SK-N-SH treated with all-trans-retinoic acid at 6 μM for 48 hours (cell line): ENCODE measurements around the gene FAM180A.

Experiments used
- ATAC-seq: fragments of 200-7000 bp; cut with Tn5 transposase; 3 replicates; pipeline ENCODE4 v1.9.1; 2020; ENCODE audit warnings: mild to moderate bottlenecking, moderate library complexity
- ARNTL ChIP-seq: fragments of 450-650 bp; formaldehyde crosslinking; IDR thresholded peaks from 2 replicates; pipeline ENCODE4 v1.5.0; 2020; ENCODE audit warnings: low read depth, mild to moderate bottlenecking, moderate library complexity, borderline replicate concordance
- BACH2 ChIP-seq: fragments of 250-450 bp; sonication (Bioruptor Pico); IDR thresholded peaks from 2 replicates; pipeline ENCODE4 v1.9.0; 2021; ENCODE audit warnings: mild to moderate bottlenecking, borderline replicate concordance
- CSDC2 ChIP-seq: fragments of 250-450 bp; sonication (Bioruptor Pico); IDR thresholded peaks from 2 replicates; pipeline ENCODE4 v1.5.0; 2020; ENCODE audit warnings: mild to moderate bottlenecking, moderate library complexity
- GLIS3 ChIP-seq: fragments of 250-450 bp; sonication (Bioruptor Pico); IDR thresholded peaks from 2 replicates; pipeline ENCODE4 v1.5.0; 2020; ENCODE audit warnings: mild to moderate bottlenecking, moderate library complexity
- ISL1 ChIP-seq: fragments of 250-450 bp; sonication (Bioruptor Pico); IDR thresholded peaks from 2 replicates; pipeline ENCODE4 v2.1.2; 2022; ENCODE audit warnings: mild to moderate bottlenecking, moderate library complexity
- OSR1 ChIP-seq: fragments of 250-450 bp; sonication (Bioruptor Pico); IDR thresholded peaks from 2 replicates; pipeline ENCODE4 v1.8.0; 2022; ENCODE audit warnings: moderate library complexity, mild to moderate bottlenecking, inconsistent platforms
- RARB ChIP-seq: fragments of 250-450 bp; sonication (Bioruptor Pico); IDR thresholded peaks from 2 replicates; pipeline ENCODE4 v1.8.0; 2021; ENCODE audit warnings: mild to moderate bottlenecking, moderate library complexity
- TOX ChIP-seq: fragments of 250-450 bp; sonication (Bioruptor Pico); IDR thresholded peaks from 2 replicates; pipeline ENCODE4 v1.8.0; 2021; ENCODE audit warnings: mild to moderate bottlenecking, moderate library complexity, borderline replicate concordance
- ZC3H10 ChIP-seq: fragments of 250-450 bp; sonication (Bioruptor Pico); IDR thresholded peaks from 2 replicates; pipeline ENCODE4 v1.5.1; 2021; ENCODE audit warnings: mild to moderate bottlenecking, moderate library complexity
- ZFP3 ChIP-seq: fragments of 250-450 bp; sonication (Bioruptor Pico); IDR thresholded peaks from 2 replicates; pipeline ENCODE4 v1.5.0; 2020; ENCODE audit warnings: mild to moderate bottlenecking, moderate library complexity
- ZNF565 ChIP-seq: fragments of 450-650 bp; formaldehyde crosslinking; conservative IDR thresholded peaks from 2 replicates; pipeline ENCODE4 v1.5.0; 2020; ENCODE audit warnings: low read depth, mild to moderate bottlenecking, moderate library complexity
- ZNF8 ChIP-seq: fragments of 450-650 bp; formaldehyde crosslinking; IDR thresholded peaks from 2 replicates; pipeline ENCODE4 v1.5.0; 2020; ENCODE audit warnings: mild to moderate bottlenecking, moderate library complexity
- TF ChIP-seq, protein P1 (sequence below): fragments of 250-450 bp; sonication (Bioruptor Pico); IDR thresholded peaks from 2 replicates; pipeline ENCODE4 v1.5.1; 2020; ENCODE audit warnings: low read depth, mild to moderate bottlenecking, moderate library complexity
- TF ChIP-seq, protein P2 (sequence below): fragments of 250-450 bp; sonication (Bioruptor Pico); IDR thresholded peaks from 2 replicates; pipeline ENCODE4 v1.8.0; 2020; ENCODE audit warnings: mild to moderate bottlenecking, moderate library complexity, borderline replicate concordance
- TF ChIP-seq, protein P3 (sequence below): fragments of 250-450 bp; sonication (Bioruptor Pico); IDR thresholded peaks from 2 replicates; pipeline ENCODE4 v1.5.1; 2021; ENCODE audit warnings: mild to moderate bottlenecking, moderate library complexity
- TF ChIP-seq, protein P4 (sequence below): fragments of 250-450 bp; sonication (Bioruptor Pico); IDR thresholded peaks from 2 replicates; pipeline ENCODE4 v1.5.0; 2020; ENCODE audit warnings: mild to moderate bottlenecking, moderate library complexity

The FAM180A gene

DNA sequence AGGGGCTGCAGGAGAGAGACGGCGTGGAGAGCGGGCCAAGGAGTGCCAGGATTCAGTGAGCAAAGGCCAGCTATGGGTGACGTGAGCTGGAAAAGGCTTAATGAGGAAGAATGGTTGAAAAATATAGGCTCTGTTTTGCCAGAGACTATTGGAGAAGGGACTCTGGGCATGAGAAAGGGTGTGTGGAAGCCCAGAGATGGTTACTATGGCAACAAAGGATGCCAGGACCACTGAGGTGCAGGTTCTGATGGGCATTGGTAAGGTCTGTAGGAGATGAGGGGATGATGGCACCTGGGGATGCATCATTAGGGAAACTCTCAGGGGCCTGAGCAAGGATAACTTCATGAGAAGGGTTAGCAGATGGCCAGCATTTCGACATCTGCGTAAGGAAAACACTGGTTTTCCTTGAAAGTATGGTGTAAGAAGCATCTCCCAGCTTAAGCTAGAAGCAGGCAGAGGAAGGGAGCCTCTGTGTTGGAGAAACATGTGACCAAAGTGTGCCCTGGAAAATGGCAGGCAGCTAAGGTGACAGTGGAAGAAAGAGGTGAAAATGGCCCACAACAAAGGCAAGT is 21.6 kb upstream of the FAM180A start:
- TF ChIP-seq ZC3H10 (CRISPR knock-in tag), result no peak
- TF ChIP-seq, protein P1, sequence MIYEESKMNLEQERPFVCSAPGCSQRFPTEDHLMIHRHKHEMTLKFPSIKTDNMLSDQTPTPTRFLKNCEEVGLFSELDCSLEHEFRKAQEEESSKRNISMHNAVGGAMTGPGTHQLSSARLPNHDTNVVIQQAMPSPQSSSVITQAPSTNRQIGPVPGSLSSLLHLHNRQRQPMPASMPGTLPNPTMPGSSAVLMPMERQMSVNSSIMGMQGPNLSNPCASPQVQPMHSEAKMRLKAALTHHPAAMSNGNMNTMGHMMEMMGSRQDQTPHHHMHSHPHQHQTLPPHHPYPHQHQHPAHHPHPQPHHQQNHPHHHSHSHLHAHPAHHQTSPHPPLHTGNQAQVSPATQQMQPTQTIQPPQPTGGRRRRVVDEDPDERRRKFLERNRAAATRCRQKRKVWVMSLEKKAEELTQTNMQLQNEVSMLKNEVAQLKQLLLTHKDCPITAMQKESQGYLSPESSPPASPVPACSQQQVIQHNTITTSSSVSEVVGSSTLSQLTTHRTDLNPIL (CRISPR knock-in tag), result no peak
- TF ChIP-seq, protein P2, sequence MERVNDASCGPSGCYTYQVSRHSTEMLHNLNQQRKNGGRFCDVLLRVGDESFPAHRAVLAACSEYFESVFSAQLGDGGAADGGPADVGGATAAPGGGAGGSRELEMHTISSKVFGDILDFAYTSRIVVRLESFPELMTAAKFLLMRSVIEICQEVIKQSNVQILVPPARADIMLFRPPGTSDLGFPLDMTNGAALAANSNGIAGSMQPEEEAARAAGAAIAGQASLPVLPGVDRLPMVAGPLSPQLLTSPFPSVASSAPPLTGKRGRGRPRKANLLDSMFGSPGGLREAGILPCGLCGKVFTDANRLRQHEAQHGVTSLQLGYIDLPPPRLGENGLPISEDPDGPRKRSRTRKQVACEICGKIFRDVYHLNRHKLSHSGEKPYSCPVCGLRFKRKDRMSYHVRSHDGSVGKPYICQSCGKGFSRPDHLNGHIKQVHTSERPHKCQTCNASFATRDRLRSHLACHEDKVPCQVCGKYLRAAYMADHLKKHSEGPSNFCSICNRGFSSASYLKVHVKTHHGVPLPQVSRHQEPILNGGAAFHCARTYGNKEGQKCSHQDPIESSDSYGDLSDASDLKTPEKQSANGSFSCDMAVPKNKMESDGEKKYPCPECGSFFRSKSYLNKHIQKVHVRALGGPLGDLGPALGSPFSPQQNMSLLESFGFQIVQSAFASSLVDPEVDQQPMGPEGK (CRISPR knock-in tag), result no peak
- TF ChIP-seq RARB (CRISPR knock-in tag), result no peak
- TF ChIP-seq ZNF565 (CRISPR knock-in tag), result no peak
- no peak for TF ChIP-seq ZFP3 (CRISPR knock-in tag)
- TF ChIP-seq, protein P3, sequence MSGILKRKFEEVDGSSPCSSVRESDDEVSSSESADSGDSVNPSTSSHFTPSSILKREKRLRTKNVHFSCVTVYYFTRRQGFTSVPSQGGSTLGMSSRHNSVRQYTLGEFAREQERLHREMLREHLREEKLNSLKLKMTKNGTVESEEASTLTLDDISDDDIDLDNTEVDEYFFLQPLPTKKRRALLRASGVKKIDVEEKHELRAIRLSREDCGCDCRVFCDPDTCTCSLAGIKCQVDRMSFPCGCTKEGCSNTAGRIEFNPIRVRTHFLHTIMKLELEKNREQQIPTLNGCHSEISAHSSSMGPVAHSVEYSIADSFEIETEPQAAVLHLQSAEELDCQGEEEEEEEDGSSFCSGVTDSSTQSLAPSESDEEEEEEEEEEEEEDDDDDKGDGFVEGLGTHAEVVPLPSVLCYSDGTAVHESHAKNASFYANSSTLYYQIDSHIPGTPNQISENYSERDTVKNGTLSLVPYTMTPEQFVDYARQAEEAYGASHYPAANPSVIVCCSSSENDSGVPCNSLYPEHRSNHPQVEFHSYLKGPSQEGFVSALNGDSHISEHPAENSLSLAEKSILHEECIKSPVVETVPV (CRISPR knock-in tag), result no peak
- no peak for TF ChIP-seq ARNTL (CRISPR knock-in tag)
- TF ChIP-seq, all 23 proteins: peak for 0
- no peak for ATAC-seq

DNA sequence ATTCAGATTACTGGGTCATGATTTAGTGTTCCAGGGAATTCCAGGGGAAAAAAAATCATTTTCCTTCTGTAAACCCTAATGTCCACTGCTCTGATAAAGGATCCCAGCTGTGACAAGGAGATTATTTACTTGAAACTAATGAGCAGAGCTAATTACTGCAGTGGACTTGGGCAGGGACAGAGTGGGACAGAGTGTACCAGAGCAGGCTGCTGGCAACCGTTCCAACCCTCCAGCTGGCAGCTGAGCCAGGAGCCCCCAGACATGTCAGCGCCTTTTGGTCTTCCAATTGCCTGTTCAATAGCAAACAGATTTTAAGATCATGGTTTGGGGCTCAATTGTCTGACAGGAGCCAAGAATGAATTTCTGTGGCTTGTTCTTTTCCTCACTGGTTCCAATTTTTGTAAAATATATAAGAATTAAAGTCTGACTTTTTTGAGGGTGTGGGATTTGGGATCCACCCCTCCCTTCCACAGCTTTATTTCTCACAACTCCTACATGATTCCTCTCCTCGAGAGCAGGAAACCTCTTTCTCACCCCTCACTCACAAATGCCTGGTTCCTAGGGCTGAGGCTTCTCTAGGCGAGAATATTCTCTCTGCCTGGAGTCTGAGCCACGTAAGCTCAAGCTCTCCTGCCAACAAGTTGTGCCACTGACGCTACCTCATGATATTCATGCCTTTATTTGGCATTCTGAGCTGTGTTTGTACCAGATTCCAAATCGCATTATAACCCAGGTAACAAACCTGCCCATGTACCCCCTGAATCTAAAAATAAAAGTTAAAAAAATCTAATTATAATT is 20.6 kb upstream of the FAM180A start:
- TF ChIP-seq ARNTL (CRISPR knock-in tag) (no peak), CSDC2 (CRISPR knock-in tag) (no peak)
- TF ChIP-seq, protein P1 (CRISPR knock-in tag), result no peak

DNA sequence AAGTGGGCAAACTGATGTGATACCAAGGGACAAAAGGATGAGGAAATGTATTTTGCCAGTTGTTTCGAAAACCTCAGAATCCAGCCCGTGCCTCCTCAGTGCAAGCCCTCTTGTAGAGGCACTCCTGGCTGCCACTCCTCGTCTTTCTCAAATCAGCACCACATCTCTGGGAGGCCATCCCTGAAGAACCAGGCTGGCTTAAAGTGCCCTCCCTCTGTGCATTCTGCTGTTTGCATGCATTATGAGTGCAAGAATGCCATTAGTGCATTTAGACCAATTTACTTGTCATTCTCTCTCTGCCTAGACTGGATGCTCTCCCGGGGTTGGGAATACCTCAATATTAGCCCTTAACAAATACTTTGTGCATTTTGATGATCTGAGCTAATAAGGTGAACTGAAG is 19.9 kb upstream of the FAM180A start:
- no peak for TF ChIP-seq ISL1 (CRISPR knock-in tag)
- no peak for TF ChIP-seq ARNTL (CRISPR knock-in tag)
- TF ChIP-seq GLIS3, result no peak
- no peak for TF ChIP-seq TOX (CRISPR knock-in tag)
- no peak for TF ChIP-seq OSR1 (CRISPR knock-in tag)
- TF ChIP-seq BACH2 (CRISPR knock-in tag), result no peak
- TF ChIP-seq, protein P3 (CRISPR knock-in tag), result no peak
- no peak for TF ChIP-seq ZNF8
- no peak for TF ChIP-seq ZC3H10 (CRISPR knock-in tag)
- TF ChIP-seq, protein P4, sequence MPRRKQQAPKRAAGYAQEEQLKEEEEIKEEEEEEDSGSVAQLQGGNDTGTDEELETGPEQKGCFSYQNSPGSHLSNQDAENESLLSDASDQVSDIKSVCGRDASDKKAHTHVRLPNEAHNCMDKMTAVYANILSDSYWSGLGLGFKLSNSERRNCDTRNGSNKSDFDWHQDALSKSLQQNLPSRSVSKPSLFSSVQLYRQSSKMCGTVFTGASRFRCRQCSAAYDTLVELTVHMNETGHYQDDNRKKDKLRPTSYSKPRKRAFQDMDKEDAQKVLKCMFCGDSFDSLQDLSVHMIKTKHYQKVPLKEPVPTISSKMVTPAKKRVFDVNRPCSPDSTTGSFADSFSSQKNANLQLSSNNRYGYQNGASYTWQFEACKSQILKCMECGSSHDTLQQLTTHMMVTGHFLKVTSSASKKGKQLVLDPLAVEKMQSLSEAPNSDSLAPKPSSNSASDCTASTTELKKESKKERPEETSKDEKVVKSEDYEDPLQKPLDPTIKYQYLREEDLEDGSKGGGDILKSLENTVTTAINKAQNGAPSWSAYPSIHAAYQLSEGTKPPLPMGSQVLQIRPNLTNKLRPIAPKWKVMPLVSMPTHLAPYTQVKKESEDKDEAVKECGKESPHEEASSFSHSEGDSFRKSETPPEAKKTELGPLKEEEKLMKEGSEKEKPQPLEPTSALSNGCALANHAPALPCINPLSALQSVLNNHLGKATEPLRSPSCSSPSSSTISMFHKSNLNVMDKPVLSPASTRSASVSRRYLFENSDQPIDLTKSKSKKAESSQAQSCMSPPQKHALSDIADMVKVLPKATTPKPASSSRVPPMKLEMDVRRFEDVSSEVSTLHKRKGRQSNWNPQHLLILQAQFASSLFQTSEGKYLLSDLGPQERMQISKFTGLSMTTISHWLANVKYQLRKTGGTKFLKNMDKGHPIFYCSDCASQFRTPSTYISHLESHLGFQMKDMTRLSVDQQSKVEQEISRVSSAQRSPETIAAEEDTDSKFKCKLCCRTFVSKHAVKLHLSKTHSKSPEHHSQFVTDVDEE (CRISPR knock-in tag), result no peak
- TF ChIP-seq RARB (CRISPR knock-in tag), result no peak
- TF ChIP-seq, protein P1 (CRISPR knock-in tag), result no peak
- no peak for TF ChIP-seq CSDC2 (CRISPR knock-in tag)
- ATAC-seq, result peak; percentile 41; the same call in 2 of the 3 replicates

More for the DNA sequence above, 20.6 kb upstream of the FAM180A start:
- ATAC-seq, result no peak
